ENCODE measurements around the gene SPATS2. TPM values are rescaled to one million over a fixed set of nuclear protein-coding genes. Genes with fewer than 3 reads are reported as not detected.
"Not testable (repeated sequence)": the region's sequence is repeated elsewhere in the genome, so short reads cannot be mapped to it uniquely, and the experiment has no call there.

Gene SPATS2
- total RNA-seq, 1 experiment from 2014 or later: 41.7 TPM

GRCh38 chr12:49369411-49370145, 2.3 kb downstream of the SPATS2 start:
- H3K4me3 ChIP-seq: no peak overlapping the region
- 0 out of 2 replicates have a peak overlapping the region, but pooled peaks have one; percentile 3 for H3K27ac ChIP-seq
- H3K4me1 ChIP-seq (replicated peaks): peaks cover 46% of the 10 kb centered on the region

GRCh38 chr12:49370539-49370938, 3.3 kb downstream of the SPATS2 start:
- H3K9me3 ChIP-seq (replicated peaks): no peaks in the 10 kb centered on the region
- peaks cover 37% of the 10 kb centered on the region for H3K4me1 ChIP-seq (replicated peaks)

More at GRCh38 chr12:49369411-49370145, 2.3 kb downstream of the SPATS2 start:
- no peaks in the 10 kb centered on the region for H3K27me3 ChIP-seq (replicated peaks)
- H3K36me3 ChIP-seq: peaks cover 40% of the 10 kb centered on the region
- H3K9me3 ChIP-seq (replicated peaks): no peaks in the 10 kb centered on the region
- no peak for DNase-seq (ENCODE audit: low read depth in 1 of 2, low spot score in 2 of 2)

GRCh38 chr12:49375406-49375805, 8.1 kb downstream of the SPATS2 start:
- Histone ChIP-seq H3K27me3 (replicated peaks) (no peaks in the 10 kb centered on the region), H3K27ac (no peak overlapping the region), H3K36me3 (peaks cover 30% of the 10 kb centered on the region), H3K4me3 (no peak overlapping the region), H3K9me3 (replicated peaks) (no peaks in the 10 kb centered on the region), H3K4me1 (replicated peaks) (peaks cover 6% of the 10 kb centered on the region)
- no peak for DNase-seq (ENCODE audit: low read depth in 1 of 2, low spot score in 2 of 2)

More at GRCh38 chr12:49370539-49370938, 3.3 kb downstream of the SPATS2 start:
- no peaks in the 10 kb centered on the region for H3K27me3 ChIP-seq (replicated peaks)
- no peak for DNase-seq (ENCODE audit: low read depth in 1 of 2, low spot score in 2 of 2)
- no peak overlapping the region for H3K4me3 ChIP-seq
- H3K27ac ChIP-seq: no peak overlapping the region
- H3K36me3 ChIP-seq: peaks cover 41% of the 10 kb centered on the region

GRCh38 chr12:49377386-49377785, 10.1 kb downstream of the SPATS2 start:
- Histone ChIP-seq H3K27me3 (replicated peaks) (no peaks in the 10 kb centered on the region), H3K4me1 (replicated peaks) (peaks cover 5% of the 10 kb centered on the region; the same call in 1 of the 2 replicates), H3K9me3 (replicated peaks) (no peaks in the 10 kb centered on the region), H3K27ac (no peak overlapping the region), H3K4me3 (no peak overlapping the region), H3K36me3 (peaks cover 15% of the 10 kb centered on the region)
- no peak for DNase-seq (ENCODE audit: low read depth in 1 of 2, low spot score in 2 of 2)

GRCh38 chr12:49380184-49380583, 12.9 kb downstream of the SPATS2 start:
- not testable (repeated sequence) for H3K27me3 ChIP-seq (replicated peaks); DNase-seq (ENCODE audit: low read depth in 1 of 2, low spot score in 2 of 2); H3K36me3 ChIP-seq; H3K9me3 ChIP-seq (replicated peaks); H3K4me3 ChIP-seq; H3K4me1 ChIP-seq (replicated peaks); H3K27ac ChIP-seq

GRCh38 chr12:49388682-49389386, 21.6 kb downstream of the SPATS2 start:
- H3K4me3 ChIP-seq: no peak overlapping the region
- DNase-seq (ENCODE audit: low read depth in 1 of 2, low spot score in 2 of 2): no peak
- no peaks in the 10 kb centered on the region for H3K27me3 ChIP-seq (replicated peaks)
- peaks cover 13% of the 10 kb centered on the region for H3K36me3 ChIP-seq
- H3K9me3 ChIP-seq (replicated peaks): no peaks in the 10 kb centered on the region
- H3K4me1 ChIP-seq (replicated peaks): peaks cover 4% of the 10 kb centered on the region
- no peak overlapping the region for H3K27ac ChIP-seq

- Histone ChIP-seq H3K27me3 (replicated peaks) (no peaks in the 10 kb centered on the region), H3K4me1 (replicated peaks) (peaks cover 6% of the 10 kb centered on the region), H3K9me3 (replicated peaks) (no peaks in the 10 kb centered on the region), H3K4me3 (no peak overlapping the region), H3K36me3 (peaks cover 11% of the 10 kb centered on the region), H3K27ac (no peak overlapping the region)
- DNase-seq (ENCODE audit: low read depth in 1 of 2, low spot score in 2 of 2): no peak
Measured at GRCh38 chr12:49389387-49389703, 22.1 kb downstream of the SPATS2 start.

- no peaks in the 10 kb centered on the region for H3K9me3 ChIP-seq (replicated peaks)
- no peak for DNase-seq (ENCODE audit: low read depth in 1 of 2, low spot score in 2 of 2)
- no peaks in the 10 kb centered on the region for H3K27me3 ChIP-seq (replicated peaks)
- peaks cover 65% of the 10 kb centered on the region for H3K4me1 ChIP-seq (replicated peaks)
- H3K27ac ChIP-seq: peak overlapping the region; percentile 64
- peaks cover 10% of the 10 kb centered on the region for H3K36me3 ChIP-seq
- H3K4me3 ChIP-seq: no peak overlapping the region
Measured at GRCh38 chr12:49397000-49397399, 29.7 kb downstream of the SPATS2 start.

- H3K4me1 ChIP-seq (replicated peaks): peaks cover 59% of the 10 kb centered on the region
- H3K27ac ChIP-seq: peak overlapping the region; percentile 73
Measured at GRCh38 chr12:49400304-49400703, 33.0 kb downstream of the SPATS2 start.

GRCh38 chr12:49403971-49404450, 36.7 kb downstream of the SPATS2 start:
- Histone ChIP-seq H3K27me3 (replicated peaks) (no peaks in the 10 kb centered on the region), H3K36me3 (peaks cover 15% of the 10 kb centered on the region), H3K4me1 (replicated peaks) (peaks cover 29% of the 10 kb centered on the region), H3K4me3 (no peak overlapping the region), H3K27ac (no peak overlapping the region), H3K9me3 (replicated peaks) (no peaks in the 10 kb centered on the region)
- DNase-seq (ENCODE audit: low read depth in 1 of 2, low spot score in 2 of 2): no peak

More at GRCh38 chr12:49400304-49400703, 33.0 kb downstream of the SPATS2 start:
- Histone ChIP-seq H3K4me3 (no peak overlapping the region), H3K27me3 (replicated peaks) (no peaks in the 10 kb centered on the region), H3K9me3 (replicated peaks) (no peaks in the 10 kb centered on the region), H3K36me3 (peaks cover 10% of the 10 kb centered on the region)
- DNase-seq (ENCODE audit: low read depth in 1 of 2, low spot score in 2 of 2): no peak

GRCh38 chr12:49404956-49405355, 37.7 kb downstream of the SPATS2 start:
- peaks cover 12% of the 10 kb centered on the region for H3K36me3 ChIP-seq
- H3K27me3 ChIP-seq (replicated peaks): no peaks in the 10 kb centered on the region
- no peak overlapping the region for H3K27ac ChIP-seq
- H3K4me1 ChIP-seq (replicated peaks): peaks cover 19% of the 10 kb centered on the region
- no peak for DNase-seq (ENCODE audit: low read depth in 1 of 2, low spot score in 2 of 2)
- H3K9me3 ChIP-seq (replicated peaks): no peaks in the 10 kb centered on the region
- no peak overlapping the region for H3K4me3 ChIP-seq

GRCh38 chr12:49410818-49411217, 43.6 kb downstream of the SPATS2 start:
- Histone ChIP-seq H3K27ac (no peak overlapping the region), H3K9me3 (replicated peaks) (no peaks in the 10 kb centered on the region), H3K36me3 (peaks cover 16% of the 10 kb centered on the region), H3K4me1 (replicated peaks) (no peaks in the 10 kb centered on the region; the same call in 1 of the 2 replicates), H3K4me3 (no peak overlapping the region), H3K27me3 (replicated peaks) (no peaks in the 10 kb centered on the region)
- DNase-seq (ENCODE audit: low read depth in 1 of 2, low spot score in 2 of 2): no peak

GRCh38 chr12:49413010-49413409, 45.7 kb downstream of the SPATS2 start:
- H3K9me3 ChIP-seq (replicated peaks): no peaks in the 10 kb centered on the region
- H3K4me1 ChIP-seq (replicated peaks): no peaks in the 10 kb centered on the region; the same call in 1 of the 2 replicates
- DNase-seq (ENCODE audit: low read depth in 1 of 2, low spot score in 2 of 2): no peak
- H3K27me3 ChIP-seq (replicated peaks): no peaks in the 10 kb centered on the region
- no peak overlapping the region for H3K27ac ChIP-seq
- H3K36me3 ChIP-seq: peaks cover 6% of the 10 kb centered on the region; the same call in 1 of the 2 replicates
- H3K4me3 ChIP-seq: no peak overlapping the region

GRCh38 chr12:49413796-49414195, 46.5 kb downstream of the SPATS2 start:
- Histone ChIP-seq H3K36me3 (peaks cover 4% of the 10 kb centered on the region; the same call in 1 of the 2 replicates), H3K27me3 (replicated peaks) (no peaks in the 10 kb centered on the region), H3K4me3 (no peak overlapping the region), H3K4me1 (replicated peaks) (no peaks in the 10 kb centered on the region; the same call in 1 of the 2 replicates), H3K27ac (no peak overlapping the region), H3K9me3 (replicated peaks) (no peaks in the 10 kb centered on the region)
- no peak for DNase-seq (ENCODE audit: low read depth in 1 of 2, low spot score in 2 of 2)

Data from SJSA1 (cell line).